Kidney capillary endothelial cell (primary cell): Measurements from ENCODE around the gene ANXA2.
"Not testable (repeated sequence)": the region's sequence is repeated elsewhere in the genome, so short reads cannot be mapped to it uniquely, and the experiment has no call there.

Experiments used
- DNase-seq: peaks from one replicate; pipeline ENCODE4 v3.0.0-alpha.2; 2018; ENCODE audit warnings: low spot score

The ANXA2 gene

DNA sequence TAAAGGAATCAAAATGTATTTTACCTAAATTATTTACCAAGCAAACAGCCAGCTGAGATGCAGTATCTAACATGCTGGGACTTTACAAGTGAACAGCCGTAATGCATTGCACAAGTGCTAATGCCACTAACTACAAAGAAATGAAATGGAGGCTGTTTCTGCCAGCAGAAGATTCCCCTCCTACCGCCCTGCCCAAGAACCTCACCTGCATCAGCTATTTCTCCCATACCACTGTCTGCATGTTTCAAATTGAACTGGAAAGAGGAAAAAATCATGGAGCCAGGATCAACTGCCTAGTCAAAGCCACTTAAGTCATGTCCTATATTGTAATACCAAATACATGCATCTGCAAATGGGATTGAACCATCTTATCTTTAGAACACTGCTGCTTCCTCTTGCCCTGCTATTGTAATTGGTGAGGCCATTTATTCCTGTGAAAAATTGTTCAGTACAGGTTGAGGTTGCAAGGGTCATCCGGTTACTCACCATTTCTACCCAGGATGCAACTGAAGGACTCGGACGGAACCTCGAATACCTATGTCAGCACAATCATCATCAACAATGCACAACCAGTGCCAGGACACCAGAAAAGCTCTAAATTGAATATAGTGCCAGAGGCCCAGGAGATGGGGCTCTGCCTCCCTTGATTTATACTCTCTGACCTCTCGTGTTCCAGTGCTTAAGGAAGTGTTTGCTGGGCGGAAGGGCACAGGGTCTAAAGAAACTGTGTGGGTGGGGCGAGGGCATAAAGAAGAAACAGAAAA is 27.5 kb downstream of the ANXA2 start:
- DNase-seq: peak; percentile 98

DNA sequence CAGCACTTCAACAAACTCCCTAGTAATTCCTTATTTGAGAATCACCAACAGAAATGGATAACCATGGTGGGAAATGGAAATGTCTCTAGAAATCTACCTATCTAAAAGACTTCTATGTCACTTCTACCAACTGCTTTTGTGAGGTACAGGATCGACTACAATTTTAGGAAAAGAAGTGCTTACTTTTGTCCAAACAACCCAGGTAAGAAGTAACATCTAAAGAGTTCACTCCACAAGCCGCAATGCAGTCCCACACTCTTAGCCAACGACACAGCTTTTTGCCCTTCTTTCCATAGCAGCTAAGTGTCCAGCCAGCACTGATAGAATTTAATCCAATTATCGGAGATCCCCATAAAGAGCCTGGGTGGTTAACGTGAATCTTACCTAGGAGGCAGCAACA is 28.1 kb downstream of the ANXA2 start:
- no peak for DNase-seq

DNA sequence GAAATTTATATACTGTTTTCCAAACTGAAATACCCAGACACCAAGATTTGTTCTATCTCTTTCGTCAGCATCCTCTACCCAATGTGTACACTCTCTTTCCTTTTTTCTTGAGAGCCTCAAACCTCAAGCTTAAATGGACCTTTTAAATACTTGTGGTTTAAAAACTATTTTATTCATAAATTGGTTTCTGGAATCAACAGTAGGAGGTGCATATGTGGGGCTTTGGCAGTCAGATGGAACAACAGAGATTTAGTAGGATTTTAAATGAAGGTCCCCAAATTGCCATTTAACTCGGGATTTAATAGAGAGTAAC is 33.2 kb downstream of the ANXA2 start:
- no peak for DNase-seq

DNA sequence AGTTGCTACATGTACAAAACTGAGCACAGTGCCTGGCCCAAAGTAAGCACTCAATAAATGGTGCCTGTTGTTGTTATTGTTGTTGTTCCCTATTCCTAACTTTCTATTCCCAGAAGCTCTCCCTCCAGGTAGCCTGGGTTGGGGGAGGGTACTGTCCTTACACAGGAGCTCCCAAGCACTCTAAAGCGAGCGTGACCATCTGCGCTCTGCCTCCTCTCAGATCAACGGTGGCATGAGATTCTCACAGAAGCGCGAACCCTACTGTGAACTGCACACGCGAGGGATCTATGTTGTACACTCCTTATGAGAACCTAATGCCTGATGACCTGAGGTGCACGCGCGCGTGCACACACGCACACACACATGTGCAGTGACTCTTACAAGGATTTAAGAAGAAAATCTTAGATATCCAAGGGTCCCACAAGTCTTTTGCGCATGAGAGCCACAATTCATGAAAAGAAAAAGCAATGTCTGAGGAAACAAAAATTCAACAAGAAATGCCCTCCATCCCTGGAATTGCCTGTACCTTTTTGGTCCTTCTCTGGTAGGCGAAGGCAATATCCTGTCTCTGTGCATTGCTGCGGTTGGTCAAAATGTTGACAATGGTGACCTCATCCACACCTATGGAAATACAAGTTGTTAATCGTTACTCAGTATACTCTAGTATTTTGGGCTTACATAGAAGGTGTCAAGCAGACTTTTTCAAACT is 33.7 kb downstream of the ANXA2 start:
- DNase-seq: no peak

DNA sequence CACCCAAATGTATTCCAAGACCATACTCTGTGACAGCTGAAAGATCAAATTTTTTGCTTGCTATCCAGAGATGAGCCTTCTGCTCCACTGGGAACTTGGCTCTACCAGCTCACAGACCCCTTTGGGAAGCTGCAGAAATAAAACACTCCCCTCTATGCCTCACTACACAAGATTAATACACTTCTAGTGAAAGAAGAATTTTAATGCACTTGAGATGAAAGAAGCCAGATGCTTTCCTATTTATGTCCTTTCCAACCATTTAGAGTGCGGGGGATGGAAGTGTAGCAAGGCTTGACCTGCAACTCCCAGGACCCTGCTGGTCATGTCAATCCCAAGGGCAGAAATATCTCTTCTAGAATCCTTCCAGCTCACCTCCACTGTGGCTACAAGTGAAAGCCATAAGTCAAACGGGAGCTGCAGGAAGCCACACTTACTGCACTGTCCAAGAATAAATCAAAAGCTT is 34.7 kb downstream of the ANXA2 start:
- DNase-seq: no peak

DNA sequence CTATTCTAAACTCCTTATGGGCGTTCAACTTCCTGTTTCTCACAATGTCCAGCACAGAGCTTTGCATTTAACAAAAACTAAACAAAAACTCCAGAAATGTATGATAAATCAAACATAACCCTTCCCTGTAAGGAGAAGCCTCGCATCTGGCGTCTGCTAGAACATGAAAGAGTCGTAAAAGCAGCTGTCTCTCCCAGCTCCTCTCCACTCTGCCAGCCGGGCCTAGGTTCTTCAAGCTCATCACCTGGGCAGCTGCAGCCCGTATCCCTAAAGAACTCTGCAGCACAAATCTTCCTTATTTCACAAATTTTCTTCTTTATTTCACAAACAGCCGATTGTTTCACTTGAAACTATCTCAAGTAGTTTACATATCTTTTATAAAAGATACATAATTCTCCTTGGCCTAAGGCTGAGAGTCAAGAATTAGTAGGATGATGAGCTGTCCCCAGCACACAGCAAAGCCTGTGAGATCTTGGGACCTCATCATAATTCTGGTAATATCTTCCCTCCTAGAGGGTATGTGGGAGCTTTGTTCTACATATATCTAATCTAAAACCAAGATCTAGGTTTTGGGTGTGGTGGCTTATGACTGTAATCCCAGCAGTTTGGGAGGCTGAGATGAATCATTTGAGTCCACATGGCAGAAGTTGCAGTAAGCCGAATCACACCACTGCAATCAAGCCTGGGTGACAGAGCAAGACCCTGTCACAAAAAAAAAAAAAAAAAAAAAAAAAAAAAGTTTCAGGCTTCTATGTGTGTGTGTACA is 35.3 kb downstream of the ANXA2 start:
- no peak for DNase-seq

DNA sequence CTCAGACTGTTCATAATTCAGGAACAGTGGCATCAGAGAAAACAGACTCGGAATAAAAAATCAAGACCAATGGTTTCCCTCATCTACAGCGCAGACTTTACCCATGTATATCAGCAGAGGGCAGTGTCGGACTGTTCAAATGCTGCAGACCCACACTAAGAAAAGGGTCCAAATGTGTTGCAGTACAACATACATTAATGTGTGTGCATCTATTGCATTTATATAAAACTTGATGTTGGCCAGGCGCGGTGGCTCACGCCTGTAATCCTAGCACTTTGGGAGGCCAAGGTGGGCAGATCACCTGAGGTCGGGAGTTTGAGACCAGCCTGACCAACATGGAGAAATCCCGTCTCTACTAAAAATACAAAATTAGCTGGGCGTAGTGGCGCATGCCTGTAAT is 38.0 kb downstream of the ANXA2 start:
- DNase-seq: not testable (repeated sequence)

DNA sequence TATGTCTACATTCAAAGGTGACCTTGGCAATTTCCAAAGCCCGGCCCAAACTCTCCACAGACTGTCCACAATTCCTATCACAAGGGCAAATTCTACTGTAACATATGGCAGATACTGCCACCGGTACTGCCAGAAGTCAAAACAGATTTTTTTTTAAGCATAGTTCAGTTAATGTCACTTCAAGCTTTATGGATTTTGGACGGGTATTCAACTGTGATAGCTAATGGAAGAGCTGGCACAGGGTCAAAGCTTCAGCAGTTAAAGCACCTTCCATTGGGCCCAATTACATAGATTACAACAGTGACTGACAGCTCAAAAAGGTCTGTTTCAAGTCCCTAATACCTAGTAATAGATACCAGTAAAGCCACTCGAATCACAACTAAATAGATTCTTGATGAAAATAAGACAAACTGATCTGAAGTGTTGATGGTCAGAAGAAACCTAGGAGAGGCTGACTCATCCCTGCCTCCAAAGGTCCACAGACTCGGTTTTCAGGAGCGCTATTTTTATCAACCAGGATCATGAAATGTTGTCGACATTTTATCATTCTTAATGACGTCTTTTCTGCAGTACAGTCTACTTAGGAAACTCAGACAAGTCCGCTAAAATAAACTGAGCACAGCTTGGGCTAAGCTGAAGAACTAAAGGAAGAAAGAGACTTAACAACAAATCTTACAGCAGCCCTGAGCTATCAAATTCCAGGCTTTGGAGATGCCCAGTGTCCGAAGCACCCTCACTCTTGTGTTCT is 38.7 kb downstream of the ANXA2 start:
- no peak for DNase-seq

DNA sequence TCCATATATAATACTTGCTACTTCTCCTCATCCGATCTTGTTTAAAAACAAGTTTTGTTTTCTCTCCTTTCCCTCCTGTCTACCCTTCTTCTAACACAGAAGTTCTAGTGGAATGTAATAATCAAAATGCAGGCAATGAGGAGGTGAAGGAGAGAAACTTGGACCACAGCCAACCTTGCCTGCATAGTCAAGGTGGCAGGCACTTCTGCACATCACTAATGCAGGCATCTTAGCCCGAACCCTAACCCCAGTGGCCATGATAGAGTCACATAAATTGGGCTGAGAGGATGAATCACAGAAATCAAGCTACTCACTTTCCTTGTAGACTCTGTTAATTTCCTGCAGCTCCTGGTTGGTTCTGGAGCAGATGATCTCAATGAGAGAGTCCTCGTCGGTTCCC is 41.0 kb downstream of the ANXA2 start:
- no peak for DNase-seq

DNA sequence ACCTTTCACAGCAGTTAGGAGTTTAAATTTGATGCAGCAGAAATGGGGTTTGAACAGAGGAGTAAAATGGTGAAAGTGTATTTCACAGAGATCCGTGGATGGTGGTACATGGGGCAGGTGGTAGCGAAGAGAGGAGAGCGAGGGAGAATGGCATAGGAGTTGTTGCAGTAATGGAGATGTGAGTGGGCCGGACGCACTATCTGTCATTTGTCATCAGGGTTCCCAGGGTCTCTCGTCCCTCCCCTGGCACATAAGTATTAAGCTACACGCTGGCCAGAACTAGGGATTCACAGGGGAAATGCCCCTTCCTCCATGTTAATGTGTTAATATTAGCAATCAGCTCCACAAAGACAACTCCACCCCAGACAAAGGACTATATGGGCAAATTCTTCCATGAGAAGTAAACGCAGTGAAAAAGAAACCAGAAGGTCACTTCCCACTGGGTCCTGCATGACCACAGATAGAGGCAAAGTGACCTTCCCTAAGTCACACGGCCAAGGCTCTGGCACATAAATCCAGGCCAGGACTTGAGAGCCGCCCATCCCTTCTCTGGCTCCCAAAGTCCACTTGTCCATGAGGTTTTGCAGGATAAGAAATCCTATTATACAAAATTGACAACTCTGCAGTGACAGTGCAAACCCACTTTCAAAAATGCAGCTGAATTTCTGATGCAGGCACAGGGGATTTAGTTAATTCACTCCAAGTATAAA is 42.5 kb downstream of the ANXA2 start:
- DNase-seq: no peak

DNA sequence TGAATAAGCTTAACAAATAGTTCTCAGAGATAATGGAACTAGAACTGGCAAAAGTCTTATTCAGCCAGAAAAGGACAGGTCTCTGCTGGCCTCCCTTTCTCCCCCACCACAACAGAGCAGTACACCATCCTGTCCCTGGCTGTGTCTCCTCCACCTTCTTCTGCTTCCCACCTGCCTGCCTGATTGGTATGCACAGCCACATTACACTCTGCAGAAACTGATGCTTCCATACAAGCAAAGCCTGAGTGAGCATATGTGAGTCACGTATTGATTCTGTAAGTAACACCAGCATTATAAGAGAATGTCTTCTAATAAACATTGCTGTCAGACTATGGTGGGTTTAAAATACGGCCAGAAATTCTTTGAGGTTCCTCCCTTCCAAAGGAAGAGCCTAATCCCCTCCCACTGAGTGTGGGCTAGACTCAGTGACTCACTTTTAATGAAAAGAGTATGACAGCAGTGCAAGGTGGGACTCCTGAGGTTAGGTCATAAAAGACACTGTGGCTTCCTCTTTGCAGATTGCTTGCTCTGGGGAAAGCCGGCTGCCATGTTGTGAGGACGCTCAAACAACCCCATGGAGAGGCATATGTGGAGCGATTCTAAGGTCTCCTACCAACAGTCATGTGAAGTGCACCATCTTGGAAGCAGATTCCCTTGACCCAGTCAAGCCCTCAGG is 44.4 kb downstream of the ANXA2 start:
- no peak for DNase-seq

DNA sequence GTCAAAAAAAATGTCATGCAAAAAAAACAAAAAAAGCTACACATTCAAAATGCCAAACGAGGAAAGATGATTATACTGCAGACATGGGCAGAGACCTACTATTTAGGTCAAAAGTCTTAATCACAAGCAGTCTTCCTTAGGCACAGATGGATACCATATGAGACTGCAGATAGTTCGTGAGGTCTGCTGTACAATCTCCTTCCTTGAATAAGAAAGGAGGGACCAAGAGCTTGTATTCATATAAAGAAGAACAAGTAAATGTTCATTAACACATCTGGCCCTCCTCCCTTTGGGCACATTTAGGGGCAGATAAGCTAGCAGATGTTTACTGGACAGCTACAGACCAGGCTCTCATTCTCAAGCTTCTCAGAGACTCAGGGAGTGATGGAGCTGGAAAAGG is 45.3 kb downstream of the ANXA2 start:
- no peak for DNase-seq

DNA sequence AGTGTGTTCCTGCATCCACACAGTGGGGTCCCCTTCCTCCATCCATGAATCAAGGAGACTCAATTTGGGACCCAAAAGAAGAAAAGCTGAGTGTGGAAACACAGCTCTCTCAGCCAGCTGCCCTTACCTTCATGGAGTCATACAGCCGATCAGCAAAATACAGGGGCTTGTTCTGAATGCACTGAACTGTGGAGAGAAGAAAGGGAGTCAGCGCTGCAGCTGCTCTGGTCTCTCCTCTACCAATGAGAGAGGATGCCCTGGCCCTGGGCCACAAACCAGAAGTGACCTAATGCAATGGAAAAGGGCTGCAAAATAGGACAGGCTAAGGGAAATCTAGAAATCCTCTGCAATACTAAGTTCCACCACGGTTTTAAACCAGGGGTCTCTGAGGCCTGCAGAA is 46.7 kb downstream of the ANXA2 start:
- no peak for DNase-seq

DNA sequence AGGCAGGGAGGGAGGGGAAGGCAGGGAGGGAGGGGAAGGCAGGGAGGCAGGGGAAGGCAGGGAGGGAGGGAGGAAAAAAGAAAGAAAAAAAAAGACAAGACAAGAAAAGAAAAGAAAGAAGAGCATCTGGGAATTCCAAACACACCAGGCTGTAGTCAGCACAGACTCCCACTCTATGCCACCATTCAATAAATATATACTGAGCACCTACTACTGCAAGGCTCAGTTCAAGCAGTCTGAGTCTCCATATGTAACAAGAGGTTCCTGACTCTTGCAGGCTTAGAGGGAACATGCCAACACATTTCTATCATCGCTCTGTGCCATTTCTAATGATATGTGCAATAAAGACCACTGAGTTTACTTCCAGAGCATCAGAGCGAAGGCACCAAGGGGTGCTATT is 47.7 kb downstream of the ANXA2 start:
- DNase-seq: no peak

DNA sequence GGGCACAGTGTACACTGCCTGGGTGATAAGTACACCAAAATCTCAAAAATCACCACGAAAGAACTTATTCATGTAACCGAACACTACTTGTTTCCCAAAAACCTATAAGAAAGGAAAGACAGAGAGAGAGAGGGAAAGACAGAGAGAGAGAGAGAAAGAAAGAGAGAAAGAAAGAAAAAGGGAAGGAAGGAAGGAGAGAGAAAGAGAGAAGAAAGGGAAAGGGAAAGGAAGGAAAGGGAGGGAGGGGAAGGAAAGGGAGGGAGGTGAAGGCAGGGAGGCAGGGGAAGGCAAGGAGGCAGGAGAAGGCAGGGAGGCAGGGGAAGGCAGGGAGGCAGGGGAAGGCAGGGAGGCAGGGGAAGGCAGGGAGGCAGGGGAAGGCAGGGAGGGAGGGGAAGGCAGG is 48.2 kb downstream of the ANXA2 start:
- no peak for DNase-seq

DNA sequence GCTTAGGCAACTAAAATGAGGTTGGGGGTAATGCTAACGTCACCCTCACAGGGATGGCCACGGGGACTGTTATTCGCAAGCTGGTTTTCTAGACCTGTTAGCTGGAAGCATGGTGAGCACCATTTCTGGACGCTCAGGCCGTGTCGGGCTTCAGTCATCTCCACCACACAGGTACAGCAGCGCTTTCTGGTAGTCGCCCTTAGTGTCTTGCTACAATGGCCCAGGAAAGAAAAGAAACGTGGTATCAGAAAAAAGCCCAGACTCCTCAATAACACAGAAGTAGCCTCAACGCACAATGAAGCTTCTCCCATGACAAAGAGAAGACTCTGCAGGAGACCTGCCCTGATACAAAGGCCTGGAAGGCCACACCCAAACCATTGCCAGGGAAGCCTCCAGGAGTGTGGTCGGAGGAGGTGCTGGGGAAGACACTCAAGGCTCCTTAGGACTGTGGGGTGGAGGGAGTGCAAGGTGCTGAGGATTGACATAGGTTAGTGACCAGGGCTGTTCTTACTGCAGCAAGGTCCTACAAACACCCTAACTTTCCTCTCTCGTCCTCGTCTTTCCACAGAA is 50.2 kb downstream of the ANXA2 start:
- DNase-seq: no peak

DNA sequence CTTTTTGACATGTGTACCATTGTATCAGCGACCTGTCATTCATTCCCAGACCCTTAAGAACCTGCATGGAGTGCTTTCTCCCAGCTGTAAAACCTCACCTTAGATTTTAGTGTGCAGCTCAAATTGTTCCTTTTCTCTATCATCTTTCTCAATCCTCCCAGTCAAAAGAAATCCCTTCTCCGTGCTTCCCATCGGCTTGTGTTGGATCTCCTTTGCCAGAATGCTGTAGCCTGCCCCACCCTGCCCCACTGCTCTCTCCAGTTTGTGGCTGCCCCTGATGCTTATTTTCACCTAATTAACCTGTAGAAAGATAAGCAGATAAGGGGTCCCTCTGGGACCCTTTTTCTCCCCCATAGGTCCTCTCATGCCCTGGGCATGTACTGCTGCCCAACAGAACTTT is 51.1 kb downstream of the ANXA2 start:
- DNase-seq: no peak

DNA sequence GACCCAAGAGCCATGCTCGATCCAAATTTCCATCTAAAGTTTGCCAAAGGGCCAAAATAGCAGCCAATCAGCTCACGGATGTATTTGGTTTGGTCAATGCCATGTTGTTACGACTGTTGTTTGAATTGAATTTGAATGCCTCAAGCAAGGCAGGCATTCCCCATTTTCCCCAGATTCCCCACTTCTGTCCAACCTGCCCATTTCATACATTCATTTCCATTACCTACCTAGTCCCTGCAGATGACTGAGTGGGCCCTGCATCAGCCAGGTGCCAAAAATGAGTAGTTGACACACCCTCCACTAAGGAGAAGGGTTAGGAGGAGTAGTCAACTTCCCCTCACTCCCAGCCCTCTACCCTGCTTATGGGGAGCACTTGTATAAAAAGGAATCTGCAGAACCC is 51.7 kb downstream of the ANXA2 start:
- DNase-seq: no peak

DNA sequence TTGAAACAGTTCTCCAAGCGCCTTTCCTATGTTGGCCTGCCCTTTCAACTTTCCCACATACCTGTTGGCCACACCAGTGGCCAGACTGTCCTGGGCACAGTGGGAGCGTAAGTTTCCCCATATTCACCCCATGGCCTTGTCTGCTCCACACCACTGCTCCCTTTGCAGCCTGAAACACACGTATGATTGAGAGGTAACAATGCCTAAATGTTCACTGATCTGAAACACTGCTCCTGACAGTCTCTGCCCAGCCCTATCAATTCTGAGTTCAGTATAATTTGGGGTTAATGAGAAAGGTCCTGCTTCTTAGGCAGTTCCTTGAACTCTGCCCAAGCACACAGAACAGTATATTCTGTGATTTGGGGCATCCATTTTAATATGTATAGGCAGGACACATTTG is 52.2 kb downstream of the ANXA2 start:
- no peak for DNase-seq

DNA sequence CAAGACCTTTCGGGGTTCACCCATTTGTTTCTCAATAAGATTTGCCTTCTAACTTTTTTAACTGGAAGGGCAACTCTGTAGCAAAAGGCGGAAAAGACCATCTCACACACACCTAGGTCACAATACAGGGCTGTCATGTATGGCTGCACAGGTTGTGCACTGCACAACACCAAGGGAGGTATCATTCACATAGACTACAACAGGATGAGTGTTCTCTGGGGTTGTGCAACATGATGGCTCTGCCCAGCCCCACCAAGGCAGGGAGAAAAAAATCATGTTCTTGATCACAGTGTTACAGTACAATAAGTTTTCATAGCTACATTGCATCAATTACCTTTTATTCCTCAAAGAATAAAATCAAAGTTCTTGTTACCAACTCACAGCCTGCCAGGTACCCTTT is 52.8 kb downstream of the ANXA2 start:
- no peak for DNase-seq

DNA sequence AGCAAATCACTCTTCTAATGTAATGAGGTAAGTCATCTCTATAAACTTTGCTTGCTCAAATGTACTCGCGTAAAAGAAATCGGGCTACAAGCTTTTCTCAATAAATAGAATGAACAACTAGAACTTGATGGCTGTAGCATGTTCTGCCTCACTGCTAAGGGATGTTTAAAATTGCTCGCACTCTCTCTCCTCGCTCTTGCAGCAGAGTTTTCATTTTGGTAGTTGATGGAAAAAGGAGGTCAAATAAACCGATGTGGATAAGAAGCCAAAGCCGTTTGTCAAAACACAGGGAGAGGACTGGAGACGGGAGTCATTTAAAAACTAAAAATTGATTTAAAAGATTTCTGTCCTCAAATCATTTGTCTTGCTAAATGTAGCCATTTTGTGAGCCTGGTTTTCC is 53.3 kb downstream of the ANXA2 start:
- DNase-seq: no peak
